Activated CD8-positive, alpha-beta memory T cell treated with anti-CD3 and anti-CD28 coated beads for 48 hours (primary cell): ENCODE measurements around the gene DIAPH3.

Source experiments
- DNase-seq, 3 experiments: peaks; one replicate each; pipeline ENCODE4 v3.0.0-alpha.2; 2020; ENCODE audit warnings: low read depth in 2 of 3, low spot score in 2 of 3

The DIAPH3 gene

DNA sequence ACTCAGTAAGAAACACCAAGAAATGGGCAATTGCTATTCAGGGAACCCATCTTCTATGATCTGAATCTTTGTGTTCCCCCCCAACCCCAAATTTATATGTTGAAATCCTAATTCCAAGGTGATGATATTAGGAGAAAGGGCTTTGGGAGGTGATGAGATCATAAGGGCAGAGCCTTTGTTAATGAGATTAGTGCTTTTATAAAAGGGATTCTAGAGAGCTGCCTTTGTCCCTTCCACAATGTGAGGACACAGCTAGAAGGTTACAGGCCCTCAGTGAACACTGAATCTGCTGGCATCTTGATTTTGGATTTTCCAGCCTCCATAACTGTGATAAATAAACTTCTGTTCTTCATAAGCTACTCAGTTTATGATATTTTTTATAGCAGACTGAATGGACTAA, 376.0 kb downstream of the DIAPH3 start:
- DNase-seq: no peak

DNA sequence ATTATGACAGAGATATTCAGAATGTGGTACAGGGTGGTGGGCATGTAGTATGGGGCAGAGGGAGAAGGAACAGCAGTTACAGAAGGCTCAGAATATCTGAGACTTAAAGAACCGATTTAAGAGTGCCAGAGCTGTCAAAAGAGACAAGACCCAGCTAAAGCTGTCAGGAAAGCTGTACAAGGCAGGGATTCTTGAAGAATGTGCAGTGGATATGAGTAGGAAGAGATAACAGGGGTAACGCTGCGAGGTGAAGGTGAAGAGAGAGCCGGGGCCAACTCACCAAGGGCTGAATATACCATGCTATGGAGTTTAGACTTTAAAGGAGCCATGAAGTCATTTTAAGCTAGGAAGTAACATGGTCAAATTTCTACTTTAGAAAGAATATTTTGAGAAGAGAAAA, 381.0 kb downstream of the DIAPH3 start:
- DNase-seq: no peak

DNA sequence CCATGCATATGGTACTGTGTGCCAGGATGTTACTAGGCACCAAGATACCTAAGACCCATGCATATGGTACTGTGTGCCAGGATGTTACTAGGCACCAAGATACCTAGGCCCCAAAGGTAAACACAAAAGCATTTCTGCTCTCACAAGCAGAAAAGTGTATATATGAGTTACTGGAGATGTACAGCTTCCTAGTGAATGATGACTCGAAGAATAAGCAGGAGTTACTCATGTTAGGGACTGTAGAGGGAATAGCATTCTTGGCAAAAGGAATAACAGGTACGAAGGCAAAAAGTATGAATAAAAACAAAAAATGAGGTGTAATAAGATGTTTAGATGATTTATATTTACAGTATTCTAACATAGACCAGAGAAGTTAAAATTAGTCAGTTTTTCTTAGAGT, 383.7 kb downstream of the DIAPH3 start:
- DNase-seq: no peak

DNA sequence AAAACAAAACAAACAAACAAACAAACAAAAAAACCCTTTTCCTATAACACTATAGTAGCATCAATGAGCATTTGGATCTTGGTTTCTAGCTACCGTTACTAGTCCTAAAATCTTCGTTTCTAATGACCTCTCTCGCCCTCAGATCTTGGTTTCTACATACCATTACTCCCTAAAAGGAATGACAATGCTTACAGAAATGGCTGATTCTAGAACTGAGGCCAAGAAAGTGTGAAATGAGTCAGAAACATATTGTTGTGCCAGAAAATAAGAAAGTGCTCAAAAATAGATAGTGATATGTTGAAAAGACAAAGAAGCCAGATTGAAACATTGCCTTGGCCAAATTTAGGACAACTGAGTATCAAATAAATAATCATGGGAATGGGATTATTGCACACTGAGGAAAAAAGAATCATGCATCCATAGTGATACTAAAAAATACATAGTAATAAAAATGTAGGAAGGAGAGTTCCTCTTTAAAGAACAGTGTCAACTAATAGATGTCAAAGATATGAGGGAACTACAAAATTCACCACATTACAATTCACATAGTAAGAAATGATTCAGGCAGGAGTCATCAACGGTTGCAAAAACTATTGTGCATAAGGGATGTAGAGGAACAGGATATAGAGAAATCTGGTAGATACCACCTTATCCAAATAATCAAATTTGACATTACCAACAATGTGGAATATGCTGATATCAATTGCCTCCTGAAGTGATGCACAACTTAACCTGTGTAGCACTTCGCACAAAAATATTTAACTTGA, 386.6 kb downstream of the DIAPH3 start:
- DNase-seq: no peak

DNA sequence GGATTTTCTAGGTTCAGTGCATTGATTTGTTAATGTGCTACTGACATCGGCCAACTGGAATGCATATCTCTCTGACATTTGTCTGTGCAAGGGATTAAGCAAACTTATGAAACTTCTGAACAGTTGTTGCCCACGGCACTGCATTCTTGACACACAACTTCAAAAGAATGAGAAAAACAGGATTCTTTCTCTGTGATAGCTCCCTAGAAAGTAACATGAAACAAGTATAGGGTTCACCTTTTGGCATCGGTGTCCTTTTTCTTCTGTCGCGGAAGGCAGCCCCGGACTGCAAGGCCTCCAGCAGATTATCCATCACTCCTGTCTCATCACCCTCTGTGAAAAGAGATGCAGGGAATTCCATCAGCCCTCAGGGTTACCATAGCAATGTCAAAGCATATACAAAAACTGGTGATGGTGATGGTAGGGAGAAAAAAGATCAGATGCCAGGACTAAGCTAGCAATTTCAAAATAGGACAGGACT, 389.2 kb downstream of the DIAPH3 start:
- DNase-seq: no peak

DNA sequence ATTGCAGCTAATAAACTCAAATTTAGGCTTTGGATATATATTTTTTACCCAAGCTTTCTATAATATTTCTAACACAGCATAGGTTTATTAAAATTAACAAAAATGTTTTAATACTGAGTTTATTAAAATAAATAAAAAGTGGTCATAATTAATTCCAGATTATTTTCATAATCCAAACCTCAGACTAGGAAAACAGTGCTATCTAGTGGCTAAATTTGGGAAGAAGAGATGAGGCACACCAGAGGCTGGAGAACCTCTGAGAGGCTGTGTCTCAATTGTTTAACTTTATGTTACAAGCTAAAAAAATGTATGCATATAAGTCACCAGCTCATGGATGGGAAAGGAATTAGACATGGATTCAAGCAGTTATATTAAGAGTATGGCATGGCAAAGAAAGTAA, 392.5 kb downstream of the DIAPH3 start:
- no peak for DNase-seq

DNA sequence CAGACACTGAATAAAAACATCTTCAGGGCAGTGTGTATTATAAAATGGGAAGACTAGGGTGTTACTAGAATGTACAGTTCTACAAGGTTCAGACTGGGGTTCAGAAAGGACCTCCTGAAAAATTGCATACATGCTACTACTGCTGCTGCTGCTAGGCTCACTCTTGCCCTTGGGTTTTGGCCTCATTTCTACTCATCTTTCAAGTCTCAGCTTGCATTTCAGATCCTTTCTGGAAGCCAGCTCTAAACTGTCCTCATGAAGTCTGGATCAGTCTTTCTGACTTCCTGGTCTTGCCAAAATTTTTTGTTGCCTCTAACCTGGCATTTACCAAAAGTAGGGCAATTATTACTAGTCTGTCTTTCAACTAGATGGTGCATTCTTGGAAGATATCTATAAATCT, 393.3 kb downstream of the DIAPH3 start:
- no peak for DNase-seq

DNA sequence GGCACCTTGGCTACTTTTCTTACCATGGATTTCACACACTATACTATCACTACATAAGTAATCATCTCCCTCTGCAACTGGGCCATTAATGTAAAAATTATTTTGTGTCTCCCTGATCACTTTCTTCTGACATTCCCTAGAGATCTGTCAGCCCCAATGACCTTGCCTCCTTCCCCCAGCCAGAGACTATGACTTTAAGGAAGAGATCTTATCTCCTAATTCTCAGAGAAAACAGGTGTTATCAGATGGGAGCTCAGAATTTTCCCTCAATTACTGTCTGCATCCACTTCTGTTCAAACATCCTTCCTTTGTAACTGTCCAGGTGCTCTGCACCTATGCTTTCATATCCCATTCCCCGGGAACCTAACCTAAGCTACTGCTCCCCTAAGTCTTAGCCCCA, 397.5 kb downstream of the DIAPH3 start:
- no peak for DNase-seq

DNA sequence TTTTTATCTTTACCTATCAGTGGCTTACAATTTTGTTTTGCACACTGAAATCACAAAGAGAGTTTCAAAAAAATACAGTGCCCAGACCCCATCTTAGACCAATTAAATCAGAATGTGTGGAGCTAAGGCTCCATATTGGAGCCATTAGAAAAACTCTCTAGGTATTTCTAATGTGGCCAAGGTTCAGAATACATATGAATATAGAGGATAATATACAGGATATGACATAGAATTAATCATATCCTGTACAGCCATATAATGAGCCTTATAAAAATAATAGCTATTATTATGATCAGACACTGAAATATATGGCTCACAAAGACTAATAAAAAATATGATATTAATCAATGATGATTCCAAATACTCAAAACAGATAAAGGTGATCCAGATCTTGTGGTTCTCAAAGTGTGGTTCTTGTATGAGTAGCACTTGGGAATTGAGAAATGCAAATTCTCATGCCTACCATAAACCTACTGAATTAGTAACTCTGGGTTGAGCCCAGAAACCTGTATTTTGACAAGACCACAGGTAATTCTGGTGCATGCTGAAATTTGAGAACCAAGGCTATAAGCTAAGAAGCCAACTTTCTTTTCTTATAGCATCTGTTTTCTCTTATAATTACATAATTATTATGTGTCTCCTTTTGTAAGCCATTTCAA, 408.0 kb downstream of the DIAPH3 start:
- DNase-seq: no peak

DNA sequence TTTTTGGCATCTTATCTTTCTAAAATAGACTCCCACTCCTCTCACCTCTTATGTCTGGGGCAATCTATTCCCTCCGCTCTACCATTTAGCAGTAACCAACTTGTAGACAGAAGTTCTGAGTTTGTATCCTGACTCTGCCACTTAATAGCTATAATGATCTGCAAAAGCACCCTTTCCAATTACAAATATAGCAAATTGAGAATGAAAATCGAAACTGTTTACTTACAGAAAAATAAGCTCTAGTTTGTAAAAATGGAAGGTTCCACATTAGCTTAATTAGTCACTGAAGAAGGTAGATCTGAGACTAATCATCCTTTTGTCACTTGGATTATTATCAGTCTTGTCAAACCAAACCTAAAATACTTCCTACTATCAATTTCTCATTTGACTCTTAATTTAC, 409.3 kb downstream of the DIAPH3 start:
- DNase-seq: no peak

DNA sequence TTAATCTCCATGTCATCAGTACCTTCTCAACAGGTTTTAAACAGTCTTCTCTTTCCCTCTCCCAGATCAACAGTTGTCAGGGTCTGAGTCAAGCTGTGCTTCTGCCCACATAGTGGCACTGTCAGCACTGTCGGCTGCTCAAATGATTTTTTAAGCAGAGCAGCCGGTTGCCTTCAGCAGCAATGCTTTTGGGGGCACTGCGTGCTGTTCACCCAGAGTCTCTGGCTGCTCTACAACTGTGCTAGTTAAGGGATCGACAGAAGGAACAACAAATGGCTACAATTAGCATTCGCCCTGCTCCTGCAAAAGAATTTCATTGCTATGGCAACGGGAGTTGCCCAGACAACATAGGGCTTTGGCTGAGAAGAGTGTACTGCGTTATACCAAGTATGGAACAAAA, 412.9 kb downstream of the DIAPH3 start:
- no peak for DNase-seq

DNA sequence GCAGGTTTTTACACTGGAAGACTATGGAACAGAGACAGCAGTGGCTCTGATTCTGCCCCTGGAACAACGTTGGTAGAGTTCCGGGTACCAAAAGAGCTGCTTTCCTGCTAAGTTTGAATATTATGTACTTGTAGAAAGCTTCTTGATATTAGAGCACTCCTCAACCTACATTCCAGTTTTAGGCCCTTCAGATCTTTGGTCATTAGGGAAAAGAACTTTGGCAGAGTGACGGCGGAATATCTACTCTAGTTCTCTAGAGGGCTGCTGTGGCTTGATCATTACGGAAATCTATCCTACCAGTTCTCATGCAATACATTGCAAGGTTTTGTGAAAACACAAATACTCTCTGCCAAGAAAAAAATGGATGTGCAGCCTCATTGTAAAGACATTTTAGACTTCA, 415.7 kb downstream of the DIAPH3 start:
- no peak for DNase-seq

DNA sequence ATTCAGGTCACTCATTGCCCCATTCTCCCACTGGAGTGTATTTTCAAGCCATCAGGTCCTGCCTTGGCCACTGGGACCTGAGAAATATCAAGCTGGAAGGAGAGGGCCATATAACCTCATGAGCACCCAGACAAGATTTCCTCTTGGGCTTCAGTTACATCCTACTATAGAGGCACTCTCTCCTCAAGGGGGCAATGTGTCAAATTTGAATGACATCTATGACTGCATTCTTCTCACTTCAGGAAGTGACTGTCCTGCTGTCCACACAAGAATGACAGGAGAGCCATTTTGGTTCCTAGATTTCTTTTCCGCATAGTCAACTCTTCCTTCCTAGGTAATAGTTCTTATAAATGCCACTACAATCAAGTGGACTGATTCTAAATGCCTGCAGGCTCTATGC, 416.2 kb downstream of the DIAPH3 start:
- DNase-seq: no peak

DNA sequence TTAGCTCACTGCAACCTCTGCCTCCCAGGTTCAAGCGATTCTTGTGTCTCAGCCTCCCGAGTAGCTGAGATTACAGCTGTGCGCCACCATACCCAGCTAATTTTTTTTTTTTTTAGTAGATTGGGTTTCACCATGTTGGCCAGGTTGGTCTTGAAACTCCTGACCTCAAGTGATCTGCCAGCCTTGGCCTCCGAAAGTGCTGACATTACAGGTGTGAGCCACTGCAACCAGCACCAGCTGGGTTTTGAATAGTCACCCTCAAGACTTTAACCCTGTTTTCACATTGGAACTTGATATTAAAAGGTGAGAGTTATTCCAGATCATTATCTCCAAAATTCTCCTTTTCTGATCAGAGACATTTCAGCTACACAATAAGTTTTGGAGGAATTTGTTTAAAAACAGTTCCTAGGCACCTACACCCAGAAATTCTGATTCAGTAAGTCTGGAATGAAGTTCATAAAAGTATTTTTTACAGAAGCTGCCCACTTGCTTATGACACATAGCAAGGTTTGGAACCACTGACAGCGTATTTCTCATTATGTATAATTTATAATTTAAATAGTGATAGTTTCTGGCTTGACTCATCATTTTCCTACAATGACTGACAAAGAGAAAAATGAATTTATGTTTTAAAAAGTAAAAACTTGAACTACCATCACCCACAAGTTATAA, 417.3 kb downstream of the DIAPH3 start:
- DNase-seq: no peak

DNA sequence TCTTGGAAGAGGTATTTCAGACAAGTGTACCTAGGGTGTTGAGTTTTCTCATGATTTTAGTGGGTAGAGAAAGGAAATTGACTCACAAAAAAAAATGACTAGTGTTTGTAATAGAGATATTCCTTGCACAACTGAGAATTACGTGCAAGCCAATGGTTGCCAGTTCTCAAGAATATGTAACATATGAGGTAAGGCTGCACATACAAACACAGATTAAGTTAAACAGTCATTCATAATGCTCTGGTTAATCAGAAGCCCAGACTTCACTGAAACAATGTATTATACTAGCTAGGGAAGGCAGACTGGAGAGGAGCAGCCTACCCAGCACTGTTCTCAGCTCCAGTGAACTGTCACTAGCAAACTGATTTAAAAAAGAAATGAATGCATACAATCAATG, 418.3 kb downstream of the DIAPH3 start:
- DNase-seq: no peak

DNA sequence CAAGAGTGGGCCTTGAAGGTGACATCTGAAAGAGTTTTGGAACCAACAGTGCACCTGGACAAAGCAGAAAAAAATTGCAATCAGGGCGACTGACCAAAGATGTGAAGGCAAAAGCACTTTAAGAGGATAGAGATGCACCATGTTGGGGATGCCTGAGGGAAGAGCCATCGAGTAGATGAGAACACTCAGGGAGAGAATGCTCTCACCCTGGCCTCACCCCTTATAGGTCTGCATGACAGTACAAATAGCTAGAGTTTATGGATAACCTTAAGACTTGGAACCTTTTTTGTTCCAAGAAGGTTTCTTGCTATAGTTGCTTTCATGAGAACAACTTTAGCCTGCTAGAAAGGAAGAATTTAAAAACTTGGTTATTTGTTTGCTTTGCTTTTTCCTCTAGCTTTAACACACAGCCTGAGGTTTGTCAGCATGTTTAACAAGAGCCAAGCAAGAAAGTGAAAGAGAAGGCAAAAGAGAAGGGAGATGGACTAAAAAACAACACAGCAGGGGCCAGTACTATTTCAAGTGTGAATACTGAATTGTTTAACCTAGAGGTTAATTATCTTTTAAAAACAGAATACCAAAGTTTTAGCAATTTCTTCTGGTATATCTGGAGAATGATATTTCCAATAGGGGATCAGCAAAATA, 418.9 kb downstream of the DIAPH3 start:
- DNase-seq: no peak

DNA sequence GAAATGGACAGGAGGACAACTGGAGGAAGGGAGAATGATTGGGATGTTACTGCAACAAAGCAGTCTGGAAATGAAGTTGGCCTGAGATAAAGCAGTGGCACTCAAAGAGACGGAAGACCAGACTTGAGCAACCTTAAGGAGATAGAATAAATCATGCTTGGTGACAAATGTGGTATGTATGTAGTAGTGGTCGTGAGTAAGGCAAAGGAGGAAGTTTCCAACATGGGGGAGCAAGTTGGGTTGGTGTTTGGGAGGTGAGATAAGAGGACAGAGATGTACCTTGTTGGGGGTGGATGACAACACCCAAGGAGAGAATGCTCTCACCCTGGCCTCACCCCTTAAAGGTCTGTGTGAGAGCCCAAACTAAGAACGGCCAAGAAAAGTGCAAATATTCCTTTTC, 420.5 kb downstream of the DIAPH3 start:
- no peak for DNase-seq

DNA sequence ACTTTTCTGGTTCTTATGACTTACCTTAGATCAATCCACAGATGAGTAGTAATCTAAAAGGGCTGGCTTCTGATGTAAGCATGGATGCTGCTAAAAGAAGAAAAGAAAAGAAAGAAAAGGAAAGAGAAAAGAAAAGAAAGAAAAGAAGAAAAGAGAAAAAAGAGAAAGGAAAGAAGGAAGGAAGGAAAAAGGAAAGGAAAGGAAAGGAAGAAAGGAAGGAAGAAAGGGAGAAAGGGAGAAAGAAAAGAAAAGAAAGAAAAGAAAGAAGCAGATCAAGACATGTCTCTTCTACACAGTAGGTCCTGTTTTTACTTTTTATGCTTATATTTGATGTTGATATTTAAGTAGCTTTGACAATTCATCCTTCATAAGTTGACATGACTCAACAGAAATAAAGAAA, 421.3 kb downstream of the DIAPH3 start:
- no peak for DNase-seq

DNA sequence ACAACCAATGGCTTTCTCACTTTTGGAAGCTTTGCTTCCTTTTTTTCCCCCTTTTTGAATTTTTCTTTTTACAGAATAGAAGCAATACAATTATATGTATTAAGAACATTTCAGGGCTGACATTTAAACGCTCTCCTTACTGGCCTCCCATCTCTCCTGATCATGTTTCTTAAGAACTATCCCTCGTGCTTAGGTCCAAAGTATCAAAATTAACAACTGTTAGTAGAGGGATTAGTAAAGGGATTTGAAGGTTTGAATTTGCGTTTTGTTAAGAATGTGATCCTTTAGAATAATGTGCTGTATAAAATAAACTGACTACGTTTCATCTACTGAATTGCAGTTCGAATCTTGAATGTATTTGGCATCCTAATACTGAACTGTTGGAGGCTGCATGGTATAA, 424.8 kb downstream of the DIAPH3 start:
- no peak for DNase-seq

DNA sequence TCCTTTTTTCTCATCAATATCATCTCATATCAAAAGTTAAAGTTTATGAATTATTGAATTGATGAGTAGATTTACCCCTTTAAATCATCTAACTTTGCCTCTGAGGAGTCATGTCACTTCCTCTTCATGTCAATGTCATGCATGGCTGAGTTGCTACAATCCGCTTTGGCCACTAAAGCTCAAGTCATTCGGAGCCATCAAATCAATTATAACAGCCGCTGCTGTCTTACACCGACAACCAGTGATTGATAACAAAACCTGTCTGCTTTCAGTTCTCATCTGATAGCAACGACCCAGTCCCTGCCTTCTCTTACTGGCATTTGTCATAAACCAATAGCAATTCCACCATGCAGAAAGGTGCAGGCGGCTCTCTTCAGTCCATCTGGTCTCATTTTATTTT, 429.3 kb downstream of the DIAPH3 start:
- no peak for DNase-seq

DNA sequence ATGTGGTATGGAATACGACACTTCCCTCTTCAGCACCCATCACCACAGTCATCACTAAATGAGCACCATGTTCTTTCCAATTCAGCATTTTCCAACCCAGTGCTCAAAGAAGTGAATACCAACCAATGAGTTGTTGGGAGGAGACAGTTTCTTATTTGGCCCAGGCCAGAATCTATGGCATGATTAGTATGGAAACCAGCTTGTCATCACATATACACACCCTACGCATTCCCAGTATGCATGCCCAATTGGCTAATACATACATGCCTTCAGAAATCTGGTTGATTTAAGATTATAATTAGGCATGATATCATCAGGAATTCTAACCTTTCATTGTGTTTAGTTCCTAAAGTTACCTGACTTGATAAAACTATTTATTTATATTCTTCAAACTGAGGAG, 430.0 kb downstream of the DIAPH3 start:
- no peak for DNase-seq

DNA sequence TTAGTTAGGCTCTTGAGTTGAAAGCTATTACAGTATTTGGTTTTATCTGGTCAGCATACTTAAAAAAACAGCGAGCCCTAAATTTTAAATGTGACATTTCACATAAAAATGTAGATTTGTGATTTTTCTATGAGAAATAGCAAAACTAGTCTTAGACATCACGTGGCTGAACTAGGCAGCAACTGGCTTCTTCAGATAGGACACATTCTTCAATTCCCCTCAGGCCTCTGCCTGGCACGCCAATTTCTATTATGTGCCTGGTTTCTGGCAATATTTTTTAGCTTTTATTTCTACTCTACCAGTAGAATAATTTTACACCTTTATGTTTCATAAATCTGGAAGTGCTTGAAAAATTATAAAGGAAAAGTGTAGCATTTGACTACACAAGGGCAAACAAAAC, 433.7 kb downstream of the DIAPH3 start:
- no peak for DNase-seq
